Measurements from ENCODE around the gene PRLHR. TPM values are rescaled to one million over a fixed set of nuclear protein-coding genes. Genes with fewer than 3 reads are reported as not detected.

Gene PRLHR
- total RNA-seq (2022; extraction: Qiagen RNA extraction; ENCODE audit: low read depth), result not detected in 5 replicates

DNA sequence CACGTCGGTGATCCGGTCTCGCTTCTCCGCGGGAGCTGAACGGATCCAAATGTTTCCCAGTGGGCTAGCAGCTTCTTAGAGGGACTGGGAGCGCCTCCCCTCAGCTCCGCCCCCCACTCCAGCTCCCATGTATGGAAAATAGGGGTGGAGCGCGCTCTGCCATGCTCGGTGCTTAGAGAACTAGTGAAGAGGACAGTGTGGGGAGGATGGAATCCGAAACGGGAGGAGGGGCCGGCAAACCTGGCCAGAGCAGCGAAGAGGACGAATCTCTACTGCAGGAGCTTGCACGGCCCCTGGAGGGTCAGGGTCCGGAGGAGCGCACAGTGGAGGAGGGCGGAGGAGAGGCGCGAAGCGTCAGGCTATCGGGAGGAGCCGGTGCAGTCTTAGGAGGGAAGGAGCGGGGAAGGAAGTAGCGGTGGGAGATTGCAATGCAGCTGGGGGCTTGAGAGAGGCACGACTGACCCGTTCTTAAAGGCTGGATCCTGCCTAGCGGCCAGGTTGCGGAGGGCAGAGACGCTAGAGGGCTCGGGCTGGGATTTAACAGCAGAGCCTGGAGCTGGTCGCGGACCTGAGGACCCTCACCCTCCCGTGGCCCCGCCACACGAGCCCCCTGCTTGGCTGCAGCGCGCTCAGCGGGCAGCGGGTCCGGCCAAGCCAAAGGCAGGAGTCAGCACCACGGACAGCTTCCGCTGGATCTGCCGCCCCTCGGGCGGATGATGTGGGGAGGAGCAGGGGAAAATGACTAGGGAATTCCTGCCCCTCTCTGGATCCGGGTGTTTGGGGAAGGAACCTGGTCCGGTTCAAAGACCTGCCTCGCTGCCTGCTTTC, at the start of gene PRLHR:
TSS of gene PRLHR (minus strand) at position 51 of the 828 bp plus-strand sequence. CDS start 404 bp downstream, outside the sequence.

Other genes with a start within 250 kb of the PRLHR start
- 6.0 to 14.9 TPM (median 11.6 TPM) in 5 replicates for gene CACUL1, start 159.3 kb upstream of the PRLHR start, total RNA-seq (2022; extraction: Qiagen RNA extraction; ENCODE audit: low read depth)

All from A549 treated with ZK216348 at 1 μM for 4 hours (cell line).